A172 (cell line): ENCODE measurements around the gene BBS4. TPM values are rescaled to one million over a fixed set of nuclear protein-coding genes. Genes with fewer than 3 reads are reported as not detected.
A peak's percentile ranks its signal among the peaks of the same experiment; 100 is the strongest.
"Not testable (repeated sequence)": the region's sequence is repeated elsewhere in the genome, so short reads cannot be mapped to it uniquely, and the experiment has no call there.

Experiments
- DNase-seq: peaks from one replicate; pipeline ENCODE4 v3.0.0-alpha.2; 2015; ENCODE audit warnings: low spot score
- total RNA-seq: library from RNA; depleted of rRNA; stranded (reverse); fragments of >200 nt; shearing (Covaris generic); gene quantifications from 2 replicates; pipeline ENCODE4 v1.2.3, GENCODE V29; 2014

BBS4 gene
- total RNA-seq, 1 experiment from 2014 or later, result 31.7 TPM

- DNase-seq, result no peak
Observed at GRCh38 chr15:72698938-72699337, 12.9 kb downstream of the BBS4 start.

- DNase-seq, result no peak
Observed at GRCh38 chr15:72700076-72700475, 14.1 kb downstream of the BBS4 start.

DNA sequence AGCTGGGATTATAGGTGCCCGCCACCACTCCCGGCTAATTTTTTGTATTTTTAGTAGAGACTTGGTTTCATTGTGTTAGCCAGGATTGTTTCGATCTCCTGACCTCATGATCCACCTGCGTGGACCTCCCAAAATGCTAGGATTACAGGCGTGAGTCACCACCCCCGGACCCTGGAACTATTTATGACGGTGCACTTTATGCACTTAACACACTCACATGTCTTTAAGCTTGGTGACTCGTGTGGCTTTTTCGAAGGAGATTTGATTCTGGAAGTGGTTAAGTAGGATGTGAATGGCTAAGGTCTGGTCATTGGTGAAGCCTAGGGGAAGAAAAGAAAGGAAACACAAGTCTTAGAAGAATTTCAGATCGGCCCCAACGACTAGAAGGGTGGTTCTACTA lies 20.3 kb downstream of the BBS4 start:
- peak; percentile 26 for DNase-seq

GRCh38 chr15:72708551-72709303 lies 22.7 kb downstream of the BBS4 start:
- DNase-seq, result not testable (repeated sequence)

DNA sequence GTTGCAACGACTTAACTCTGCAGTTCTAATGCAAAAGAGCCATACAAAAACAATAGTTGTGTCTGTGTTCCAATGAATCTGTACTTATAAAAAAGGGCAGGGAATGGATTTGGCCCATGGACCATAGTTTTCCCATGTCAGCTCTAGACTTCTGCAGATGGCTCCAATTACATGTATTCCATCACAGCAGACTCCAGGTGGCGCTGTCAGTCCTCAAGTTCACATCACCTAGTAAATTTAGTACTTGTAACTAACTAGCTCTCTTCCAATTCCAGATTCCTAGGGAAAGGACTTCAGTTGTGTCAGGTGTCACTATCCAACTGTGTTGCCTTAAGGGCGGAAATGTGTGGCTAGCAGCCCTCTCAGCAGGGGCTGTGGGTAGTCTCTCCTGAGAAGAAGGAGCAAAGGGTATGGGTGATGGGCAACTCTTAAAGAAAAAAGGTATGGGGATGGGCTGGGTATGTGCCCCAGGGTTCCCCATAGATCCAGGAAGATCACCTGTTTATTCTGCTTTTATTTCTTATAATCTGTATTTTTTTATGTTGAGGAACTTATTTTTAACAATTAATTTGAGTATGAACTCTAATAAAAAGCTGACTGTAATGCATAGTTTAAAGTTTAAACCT lies 36.2 kb downstream of the BBS4 start:
- DNase-seq, result peak; percentile 63

DNA sequence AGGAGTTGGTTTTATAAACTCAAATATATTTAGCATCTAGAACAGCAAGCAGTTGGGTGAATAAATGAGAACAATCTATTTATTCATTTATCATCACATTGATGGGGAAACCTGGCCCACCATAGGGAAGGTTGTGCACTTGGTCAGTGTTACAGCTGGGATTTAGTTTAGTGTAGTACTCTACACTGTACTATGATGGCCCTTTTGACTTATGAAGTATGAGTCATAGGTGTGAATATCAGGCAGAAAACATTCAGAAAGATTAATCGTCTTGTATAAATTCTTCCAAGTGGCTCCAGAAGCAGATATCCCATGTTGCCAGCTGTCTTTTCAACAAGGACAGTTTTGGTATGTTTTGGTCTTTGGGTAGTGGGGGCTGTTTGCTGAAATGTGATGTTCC lies 38.0 kb downstream of the BBS4 start:
- DNase-seq, result no peak

GRCh38 chr15:72725446-72725845 lies 39.4 kb downstream of the BBS4 start:
- no peak for DNase-seq

GRCh38 chr15:72725851-72726250 lies 39.8 kb downstream of the BBS4 start:
- not testable (repeated sequence) for DNase-seq

- no peak for DNase-seq
Observed at GRCh38 chr15:72727154-72727553, 41.1 kb downstream of the BBS4 start.

- DNase-seq, result not testable (repeated sequence)
Observed at GRCh38 chr15:72728249-72728648, 42.2 kb downstream of the BBS4 start.

- DNase-seq, result no peak
Observed at GRCh38 chr15:72728821-72729220, 42.8 kb downstream of the BBS4 start.

GRCh38 chr15:72732086-72732485 lies 46.1 kb downstream of the BBS4 start:
- DNase-seq, result no peak

DNA sequence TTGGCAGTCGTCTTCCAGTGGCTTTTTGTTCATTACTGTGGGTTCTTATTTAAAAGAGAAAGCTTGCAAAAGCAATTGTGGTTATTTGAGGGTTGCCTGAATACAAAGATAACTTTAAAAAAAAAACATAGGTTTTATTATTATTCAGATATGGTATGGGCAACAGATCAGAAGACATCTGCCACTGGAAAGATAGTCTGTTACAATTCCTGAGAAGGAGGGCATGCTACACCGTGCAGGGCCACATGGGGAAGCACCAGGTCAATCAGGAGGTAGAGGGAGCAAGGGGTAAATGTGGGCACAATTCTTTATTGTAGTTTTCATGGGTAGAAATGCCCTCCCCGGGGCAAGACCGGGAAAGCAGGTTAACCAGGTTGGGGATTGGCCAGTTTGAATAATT lies 46.5 kb downstream of the BBS4 start:
- no peak for DNase-seq

- no peak for DNase-seq
Observed at GRCh38 chr15:72733941-72734738, 48.1 kb downstream of the BBS4 start.

DNA sequence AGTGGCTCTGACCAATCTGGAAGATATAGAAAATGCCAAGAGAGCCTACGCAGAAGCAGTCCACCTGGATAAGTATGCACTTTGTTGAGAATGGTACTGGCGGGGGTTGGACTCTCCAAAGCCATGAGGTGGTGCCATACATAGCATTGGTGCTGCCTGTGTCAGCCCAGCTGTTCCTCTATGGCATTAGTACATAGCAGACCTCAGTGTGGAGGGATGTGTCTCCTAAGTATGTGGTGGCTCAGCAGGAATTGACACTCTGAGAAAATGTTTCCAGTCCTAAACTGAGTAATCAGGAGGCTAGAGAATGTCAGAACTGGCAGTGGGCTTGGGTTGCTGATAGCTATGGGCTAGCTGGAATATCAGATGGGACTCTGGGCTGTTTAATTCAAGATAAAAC lies 49.1 kb downstream of the BBS4 start:
- DNase-seq, result no peak

GRCh38 chr15:72737061-72737460 lies 51.1 kb downstream of the BBS4 start:
- DNase-seq, result no peak

GRCh38 chr15:72737723-72738122 lies 51.7 kb downstream of the BBS4 start:
- DNase-seq, result no peak

DNA sequence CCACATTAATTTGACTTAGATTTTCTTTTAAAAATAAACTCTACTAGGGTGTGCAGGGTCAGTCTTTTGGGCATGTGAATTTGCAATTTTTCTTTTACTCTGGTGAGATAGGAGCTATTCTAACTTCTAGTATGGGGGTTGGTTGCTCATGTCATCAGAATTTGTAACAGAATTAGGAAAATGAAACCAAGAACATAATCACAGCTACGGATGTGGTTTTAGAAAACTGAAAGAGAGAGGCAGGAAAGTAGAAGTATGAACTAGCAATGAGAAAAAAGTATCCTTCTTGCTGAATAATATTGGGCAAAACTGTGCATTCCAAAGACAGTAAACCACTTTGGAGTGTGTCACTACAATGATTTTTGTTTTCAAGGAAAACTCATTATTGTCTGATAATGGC lies 54.2 kb downstream of the BBS4 start:
- no peak for DNase-seq

GRCh38 chr15:72749700-72750099 lies 63.7 kb downstream of the BBS4 start:
- no peak for DNase-seq

- no peak for DNase-seq
Observed at GRCh38 chr15:72751751-72752455, 65.9 kb downstream of the BBS4 start.

DNA sequence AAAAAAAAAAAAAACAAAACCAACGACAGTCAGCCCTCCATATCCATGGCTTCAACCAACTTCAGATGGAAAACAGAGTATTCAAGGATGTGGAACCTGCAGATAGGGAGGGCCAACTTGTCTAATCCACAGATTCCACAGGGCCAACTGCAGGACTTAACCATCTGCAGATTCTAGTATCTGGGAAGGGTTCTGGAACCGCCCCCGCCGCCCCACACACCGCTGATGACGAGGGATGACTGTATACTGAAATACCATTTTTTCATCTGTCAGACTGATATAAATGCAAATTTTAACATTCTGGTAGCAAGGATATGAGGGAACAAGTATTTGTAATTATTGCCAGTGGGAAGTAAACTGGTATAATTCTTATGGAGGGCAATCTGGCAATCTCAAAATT lies 68.1 kb downstream of the BBS4 start:
- no peak for DNase-seq

DNA sequence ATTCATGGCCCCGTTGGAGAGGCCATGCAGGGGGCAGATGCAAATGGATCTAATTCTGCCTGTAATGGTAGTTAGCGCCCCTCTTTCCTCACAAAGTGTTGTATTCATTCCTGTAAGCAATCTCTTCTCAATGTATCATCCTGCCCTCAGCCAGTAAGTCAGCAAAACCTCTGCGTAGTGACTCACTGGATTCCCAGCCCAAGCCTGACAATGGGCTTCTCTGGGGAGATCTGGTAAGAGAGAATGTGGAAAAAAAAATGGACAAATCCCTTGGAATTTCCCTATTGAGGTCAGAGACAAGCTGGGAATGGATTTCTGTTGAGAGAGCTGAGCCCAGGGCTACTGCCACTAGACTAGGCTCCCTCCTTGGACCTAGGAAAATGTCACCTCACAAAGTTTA lies 72.2 kb downstream of the BBS4 start:
- peak; percentile 83 for DNase-seq
